Astrocyte of the cerebellum (primary cell): ENCODE data around the gene KCTD5.

Experiments
- DNase-seq: peaks from one replicate; pipeline ENCODE4 v3.0.0-alpha.2; 2011; ENCODE audit warnings: low read depth
- H3K4me3 ChIP-seq: 2 replicates; pipeline ENCODE4 v1.5.1; 2011; ENCODE audit warnings: mild to moderate bottlenecking, low read depth, low read length, moderate library complexity
- in situ Hi-C: cut with HindIII; loops from 2 replicates; pipeline ENCODE4 v1.10.0; 2017; ENCODE audit warnings: low sequenced_read_pairs
- TF ChIP-seq, protein P1 (sequence below): IDR thresholded peaks from 2 replicates; pipeline ENCODE4 v1.5.1; 2012; ENCODE audit warnings: low read length, low read depth, moderate library complexity, mild to moderate bottlenecking; ENCODE audit errors: missing control alignments

The KCTD5 gene

DNA sequence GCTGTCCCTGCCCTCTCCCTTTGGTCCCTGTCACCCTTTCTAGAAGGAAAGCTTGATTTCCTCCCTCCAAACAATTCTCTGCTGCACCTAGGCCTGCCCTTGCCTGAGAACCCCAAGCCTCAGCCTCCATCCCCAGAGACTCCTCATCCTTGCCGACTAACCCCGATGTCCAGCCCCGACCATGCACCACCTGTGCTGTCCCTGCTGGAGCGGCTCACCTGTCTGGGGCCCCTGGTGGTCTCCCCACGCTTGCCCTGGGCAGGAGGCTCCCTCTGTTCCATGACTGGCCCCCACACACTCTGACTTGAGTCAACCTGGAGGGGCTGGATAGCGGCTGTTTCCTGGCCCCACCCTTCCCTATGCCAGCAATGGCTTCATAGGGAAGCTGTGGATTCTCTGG is 58.2 kb downstream of the KCTD5 start:
- H3K4me3 ChIP-seq: no peak overlapping the region
- in situ Hi-C loops: no loop called here
- TF ChIP-seq, protein P1, sequence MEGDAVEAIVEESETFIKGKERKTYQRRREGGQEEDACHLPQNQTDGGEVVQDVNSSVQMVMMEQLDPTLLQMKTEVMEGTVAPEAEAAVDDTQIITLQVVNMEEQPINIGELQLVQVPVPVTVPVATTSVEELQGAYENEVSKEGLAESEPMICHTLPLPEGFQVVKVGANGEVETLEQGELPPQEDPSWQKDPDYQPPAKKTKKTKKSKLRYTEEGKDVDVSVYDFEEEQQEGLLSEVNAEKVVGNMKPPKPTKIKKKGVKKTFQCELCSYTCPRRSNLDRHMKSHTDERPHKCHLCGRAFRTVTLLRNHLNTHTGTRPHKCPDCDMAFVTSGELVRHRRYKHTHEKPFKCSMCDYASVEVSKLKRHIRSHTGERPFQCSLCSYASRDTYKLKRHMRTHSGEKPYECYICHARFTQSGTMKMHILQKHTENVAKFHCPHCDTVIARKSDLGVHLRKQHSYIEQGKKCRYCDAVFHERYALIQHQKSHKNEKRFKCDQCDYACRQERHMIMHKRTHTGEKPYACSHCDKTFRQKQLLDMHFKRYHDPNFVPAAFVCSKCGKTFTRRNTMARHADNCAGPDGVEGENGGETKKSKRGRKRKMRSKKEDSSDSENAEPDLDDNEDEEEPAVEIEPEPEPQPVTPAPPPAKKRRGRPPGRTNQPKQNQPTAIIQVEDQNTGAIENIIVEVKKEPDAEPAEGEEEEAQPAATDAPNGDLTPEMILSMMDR: no peak
- DNase-seq: no peak

DNA sequence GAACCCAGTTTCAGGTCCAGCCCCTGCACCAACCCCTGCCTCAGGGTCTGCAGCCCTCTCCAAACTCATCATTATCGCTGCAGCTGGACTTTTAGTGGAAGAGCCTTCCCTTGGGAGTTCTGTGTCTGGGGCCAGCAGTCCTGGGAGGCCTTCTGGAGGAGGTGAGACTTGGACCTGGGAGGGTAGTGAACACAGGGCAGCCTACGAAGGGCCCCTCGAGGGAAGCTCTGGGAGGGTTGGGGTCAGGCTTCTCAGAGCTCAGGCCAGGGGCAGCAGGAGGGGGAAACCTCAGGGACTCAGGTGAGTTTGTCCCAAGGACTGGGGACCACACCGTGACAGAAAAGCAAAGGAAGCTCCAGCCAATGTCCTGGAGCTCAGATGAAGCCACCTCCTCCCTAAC is 58.8 kb downstream of the KCTD5 start:
- TF ChIP-seq, protein P1: no peak
- in situ Hi-C loops: no loop called here
- no peak overlapping the region for H3K4me3 ChIP-seq
- DNase-seq: no peak

DNA sequence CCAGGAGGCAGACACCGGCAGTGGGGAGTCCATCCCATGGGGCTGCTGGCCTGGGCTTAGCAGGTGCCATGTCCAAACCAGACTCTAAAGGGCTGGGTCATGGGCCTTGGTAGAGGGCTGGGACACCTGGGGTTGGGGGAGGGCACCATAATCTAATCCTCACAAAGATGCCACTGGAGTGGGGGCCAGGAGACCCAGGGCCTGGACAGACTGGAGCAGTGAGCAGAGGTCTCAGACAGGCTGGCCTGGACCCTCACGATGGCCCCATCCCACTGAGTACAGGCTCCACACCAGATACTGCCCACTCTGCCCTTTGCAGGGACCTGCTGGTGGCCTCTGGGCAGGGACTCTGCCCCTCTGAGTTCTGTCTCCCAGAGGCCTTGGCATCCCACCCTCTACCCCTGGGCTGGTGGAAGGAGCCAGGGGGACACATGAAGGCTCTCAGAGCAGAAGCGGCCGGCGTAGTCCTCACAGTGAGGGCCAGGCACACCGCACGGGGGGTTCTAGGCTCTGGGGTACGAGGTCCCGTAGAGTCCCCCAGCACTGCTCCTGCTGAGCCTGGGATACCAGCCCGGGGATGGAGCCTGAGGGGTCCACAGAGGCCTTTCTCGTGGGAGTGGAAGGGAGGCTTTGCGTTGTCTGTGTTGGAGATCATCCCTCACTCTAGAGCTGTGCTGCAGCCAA is 60.1 kb downstream of the KCTD5 start:
- H3K4me3 ChIP-seq: no peak overlapping the region
- no peak for DNase-seq
- TF ChIP-seq, protein P1: no peak
- in situ Hi-C loops: no loop called here

DNA sequence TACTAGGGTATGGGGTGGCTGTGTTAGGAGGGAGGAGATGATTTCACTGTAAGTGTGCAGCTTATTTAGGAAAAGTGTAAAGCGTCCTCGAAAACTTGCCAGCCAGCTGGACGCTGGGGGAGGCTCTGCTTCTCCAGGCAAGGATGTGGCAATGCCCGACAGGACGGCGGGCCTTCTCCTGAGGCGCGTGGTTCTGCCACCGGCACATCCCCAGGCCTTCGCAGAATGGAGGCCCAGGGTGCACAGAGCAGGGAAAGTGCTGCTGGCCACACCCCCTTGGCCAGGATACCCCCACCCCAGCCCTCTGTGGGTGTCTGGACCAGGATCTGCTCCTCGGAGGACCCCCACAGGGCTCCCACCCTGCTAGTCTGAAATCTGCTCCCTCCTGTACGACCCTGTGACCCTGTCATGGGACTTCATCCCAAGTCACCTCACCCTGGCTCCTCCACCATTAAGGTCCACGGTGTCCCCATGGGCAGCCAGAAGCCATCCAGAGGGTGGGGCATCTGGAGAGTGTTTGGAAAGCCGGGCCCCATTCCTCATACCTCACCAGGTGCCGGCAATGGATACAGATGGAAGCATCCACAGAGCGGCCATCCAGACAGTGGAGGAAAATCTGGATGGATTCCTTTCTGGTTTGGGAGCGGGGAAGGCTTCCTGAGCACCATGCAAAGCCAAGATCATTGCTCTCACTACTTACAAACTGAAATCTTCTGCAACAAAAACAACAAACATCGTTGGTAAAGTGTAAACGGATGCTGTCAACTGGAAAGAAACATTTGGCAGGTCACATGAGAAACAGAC is 60.9 kb downstream of the KCTD5 start:
- DNase-seq: no peak
- TF ChIP-seq, protein P1: no peak
- no peak overlapping the region for H3K4me3 ChIP-seq
- in situ Hi-C loops: no loop called here

DNA sequence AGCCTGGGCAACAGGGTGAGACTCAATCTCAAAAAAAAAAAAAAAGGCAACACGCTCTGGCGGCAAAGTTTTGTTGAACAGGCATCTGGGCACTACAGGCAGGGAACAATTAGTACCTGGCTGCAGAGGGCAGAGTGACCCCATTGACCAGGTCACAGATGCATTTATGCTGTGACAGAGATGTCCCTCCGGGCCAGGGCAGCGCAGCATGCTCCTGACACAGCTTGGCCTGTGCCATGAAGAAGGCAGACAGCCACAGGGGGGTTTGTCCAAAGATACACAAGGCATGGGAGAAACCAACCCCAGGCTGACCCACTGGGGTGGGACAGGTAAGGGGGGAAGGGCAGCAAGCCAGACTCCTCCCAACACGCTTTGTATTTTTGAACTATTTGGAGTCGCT is 62.4 kb downstream of the KCTD5 start:
- TF ChIP-seq, protein P1: no peak
- in situ Hi-C loops: no loop called here
- H3K4me3 ChIP-seq: no peak overlapping the region
- DNase-seq: no peak

DNA sequence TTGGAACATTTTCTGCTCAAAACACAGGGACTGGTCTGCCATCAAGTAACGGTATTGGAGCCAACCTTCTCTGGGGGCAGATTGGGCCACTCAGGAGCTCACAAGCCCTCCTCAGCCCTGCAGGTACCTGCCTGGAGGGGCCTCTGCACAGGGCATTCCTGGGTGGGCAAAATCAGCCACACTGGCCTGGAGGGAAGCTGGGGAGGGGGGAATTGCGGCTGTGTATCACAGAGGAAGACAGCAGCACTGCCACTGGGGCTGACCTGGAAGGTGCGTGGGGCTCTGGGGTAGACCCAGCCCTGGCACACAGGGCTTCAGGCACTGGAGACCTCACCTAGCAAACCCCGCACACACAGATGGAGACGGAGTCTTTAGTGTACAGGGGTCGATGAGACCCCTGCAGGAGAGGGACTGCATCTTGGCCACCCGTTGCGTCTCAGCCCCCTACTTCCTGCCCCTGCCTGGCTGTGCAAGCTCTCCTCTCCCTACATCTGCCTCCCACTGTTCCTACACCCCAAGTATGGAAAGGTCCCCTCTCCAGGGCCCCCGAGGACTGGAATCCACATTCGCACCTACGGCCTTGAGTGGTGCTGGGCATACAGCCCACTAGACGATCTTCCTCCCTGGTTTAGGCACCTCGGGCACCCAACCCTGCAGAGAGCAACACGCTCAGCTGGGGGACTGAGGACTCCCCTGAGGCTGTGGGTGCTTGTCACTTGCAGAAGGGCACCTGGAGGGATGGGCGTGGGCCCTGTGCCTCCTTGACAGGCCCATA is 63.0 kb downstream of the KCTD5 start:
- no peak overlapping the region for H3K4me3 ChIP-seq
- TF ChIP-seq, protein P1: no peak
- in situ Hi-C loops: no loop called here
- no peak for DNase-seq
